ENCODE results near the gene DNAH3.
"Not testable (repeated sequence)": the region's sequence is repeated elsewhere in the genome, so short reads cannot be mapped to it uniquely, and the experiment has no call there.

The DNAH3 gene, protein sequence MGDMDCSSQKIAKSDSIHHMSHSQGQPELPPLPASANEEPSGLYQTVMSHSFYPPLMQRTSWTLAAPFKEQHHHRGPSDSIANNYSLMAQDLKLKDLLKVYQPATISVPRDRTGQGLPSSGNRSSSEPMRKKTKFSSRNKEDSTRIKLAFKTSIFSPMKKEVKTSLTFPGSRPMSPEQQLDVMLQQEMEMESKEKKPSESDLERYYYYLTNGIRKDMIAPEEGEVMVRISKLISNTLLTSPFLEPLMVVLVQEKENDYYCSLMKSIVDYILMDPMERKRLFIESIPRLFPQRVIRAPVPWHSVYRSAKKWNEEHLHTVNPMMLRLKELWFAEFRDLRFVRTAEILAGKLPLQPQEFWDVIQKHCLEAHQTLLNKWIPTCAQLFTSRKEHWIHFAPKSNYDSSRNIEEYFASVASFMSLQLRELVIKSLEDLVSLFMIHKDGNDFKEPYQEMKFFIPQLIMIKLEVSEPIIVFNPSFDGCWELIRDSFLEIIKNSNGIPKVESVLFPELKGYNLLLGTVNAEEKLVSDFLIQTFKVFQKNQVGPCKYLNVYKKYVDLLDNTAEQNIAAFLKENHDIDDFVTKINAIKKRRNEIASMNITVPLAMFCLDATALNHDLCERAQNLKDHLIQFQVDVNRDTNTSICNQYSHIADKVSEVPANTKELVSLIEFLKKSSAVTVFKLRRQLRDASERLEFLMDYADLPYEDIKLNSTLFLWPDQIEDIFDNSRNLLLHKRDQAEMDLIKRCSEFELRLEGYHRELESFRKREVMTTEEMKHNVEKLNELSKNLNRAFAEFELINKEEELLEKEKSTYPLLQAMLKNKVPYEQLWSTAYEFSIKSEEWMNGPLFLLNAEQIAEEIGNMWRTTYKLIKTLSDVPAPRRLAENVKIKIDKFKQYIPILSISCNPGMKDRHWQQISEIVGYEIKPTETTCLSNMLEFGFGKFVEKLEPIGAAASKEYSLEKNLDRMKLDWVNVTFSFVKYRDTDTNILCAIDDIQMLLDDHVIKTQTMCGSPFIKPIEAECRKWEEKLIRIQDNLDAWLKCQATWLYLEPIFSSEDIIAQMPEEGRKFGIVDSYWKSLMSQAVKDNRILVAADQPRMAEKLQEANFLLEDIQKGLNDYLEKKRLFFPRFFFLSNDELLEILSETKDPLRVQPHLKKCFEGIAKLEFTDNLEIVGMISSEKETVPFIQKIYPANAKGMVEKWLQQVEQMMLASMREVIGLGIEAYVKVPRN (N-terminal part only)

DNA sequence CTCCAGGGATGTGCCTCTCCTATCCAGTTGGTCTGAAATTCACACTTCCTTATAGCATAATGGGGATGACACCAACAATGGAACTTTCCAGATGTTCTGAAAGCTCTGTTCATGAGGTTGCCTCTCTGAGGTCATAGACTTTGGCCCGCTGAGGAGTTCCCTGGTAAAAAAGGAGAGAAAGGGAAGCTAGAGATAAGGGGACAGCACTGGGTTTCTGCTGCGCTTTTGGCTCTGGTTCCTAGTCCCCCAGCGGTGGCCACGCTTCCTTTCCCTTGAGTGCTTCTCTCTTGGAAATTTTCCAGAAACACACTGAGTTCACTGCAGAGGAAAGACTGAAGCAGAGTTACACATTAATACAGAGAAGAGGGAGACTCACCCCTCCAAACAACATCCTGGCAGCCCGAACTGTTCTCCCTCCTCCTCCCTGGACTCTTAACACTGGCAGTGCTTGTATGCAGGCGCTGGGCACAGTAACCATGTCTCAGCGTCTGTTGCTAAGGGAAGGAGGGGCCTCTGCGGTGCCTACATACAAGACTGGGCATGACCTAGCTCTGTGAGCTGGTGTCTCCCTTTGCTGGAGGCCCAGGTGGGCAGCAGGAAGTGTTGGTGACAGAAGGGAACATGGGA lies at the start of gene DNAH3:
DNAH3 (minus strand) TSS at position 472 of the 627 bp plus-strand sequence. CDS start 527 bp downstream, outside the sequence.
- no peak for DNase-seq

DNA sequence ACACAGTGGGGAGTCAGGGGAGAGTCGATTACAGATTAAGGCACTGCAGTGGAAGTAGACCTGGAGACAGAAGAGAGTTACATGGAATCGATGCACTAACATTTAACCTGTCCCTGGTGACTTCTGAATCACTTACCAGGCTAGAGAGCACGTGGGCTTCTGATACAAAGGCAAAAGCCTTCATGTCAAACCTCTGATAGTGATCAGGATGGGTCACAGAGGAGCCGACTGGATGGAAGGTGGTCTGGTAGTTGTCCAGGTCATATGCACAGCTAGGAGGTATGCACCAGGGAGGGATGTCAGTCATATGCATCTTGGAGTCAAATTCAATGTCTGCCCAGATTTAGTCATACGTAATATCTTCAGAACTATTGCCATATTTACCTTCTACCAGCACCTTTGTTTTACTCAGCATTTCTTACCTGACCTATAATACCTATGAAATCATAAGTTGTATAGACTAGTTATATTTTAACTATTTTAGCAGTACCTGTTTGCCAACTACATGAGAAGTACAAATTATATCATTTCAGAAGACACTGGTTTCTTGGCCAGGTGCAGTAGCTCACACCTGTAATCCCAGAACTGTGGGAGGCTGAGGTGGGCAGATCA lies 49.1 kb upstream of the DNAH3 start:
- no peak for DNase-seq

DNA sequence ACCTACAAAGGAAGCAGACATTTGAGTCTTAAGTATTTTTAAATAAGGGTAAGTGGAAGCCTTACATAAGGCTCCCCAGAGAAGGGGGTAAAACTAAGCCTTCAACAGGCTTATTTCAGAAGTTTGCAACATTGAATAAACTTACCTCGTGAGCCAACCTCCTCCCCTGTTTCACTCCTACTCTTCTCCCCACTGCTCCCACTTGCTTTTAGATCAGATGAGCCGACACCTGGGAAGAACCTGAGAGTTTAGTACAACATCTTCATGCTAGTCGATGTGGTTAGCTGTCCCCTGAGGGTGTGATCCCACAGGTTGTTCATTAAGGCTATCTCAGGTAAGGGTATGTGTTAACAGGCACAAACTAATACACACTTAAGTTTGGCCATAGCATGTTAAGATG lies 47.0 kb upstream of the DNAH3 start:
- no peak for DNase-seq

DNA sequence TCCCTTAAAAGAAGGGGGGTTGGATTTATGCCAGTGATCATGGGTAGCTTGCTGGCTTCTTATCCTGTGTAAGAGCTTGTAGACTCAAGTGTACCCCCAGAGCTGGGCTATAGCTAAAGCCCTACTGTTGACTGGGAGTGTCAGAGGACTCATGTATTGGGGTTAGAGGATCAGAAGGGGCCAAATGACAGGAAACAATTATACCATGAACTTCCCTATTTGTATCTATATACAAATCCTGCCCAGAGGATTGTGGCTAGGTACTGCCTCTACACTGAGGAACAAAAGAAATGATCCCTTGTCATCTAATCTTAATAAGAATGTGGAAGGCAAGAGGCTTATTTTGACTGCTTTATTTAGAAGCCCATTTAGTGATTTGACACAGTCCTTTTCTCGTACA lies 46.5 kb upstream of the DNAH3 start:
- DNase-seq = no peak

DNA sequence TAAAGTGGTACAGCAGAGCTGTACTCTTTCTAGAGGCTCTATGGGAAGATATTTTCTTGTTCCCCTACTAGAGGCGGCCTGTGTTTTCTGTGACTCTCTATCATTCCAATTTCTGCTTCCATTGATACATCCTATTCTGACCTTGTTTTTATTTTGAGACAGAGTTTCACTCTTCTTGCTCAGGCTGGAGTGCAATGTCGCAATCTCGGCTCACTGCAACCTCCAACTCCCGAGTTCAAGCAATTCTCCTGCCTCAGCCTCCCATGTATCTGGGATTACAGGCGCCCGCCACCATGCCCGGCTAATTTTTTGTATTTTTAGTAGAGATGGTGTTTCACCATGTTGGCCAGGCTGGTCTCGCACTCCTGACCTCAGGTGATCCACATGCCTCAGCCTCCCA lies 44.7 kb upstream of the DNAH3 start:
- not testable (repeated sequence) for DNase-seq

DNA sequence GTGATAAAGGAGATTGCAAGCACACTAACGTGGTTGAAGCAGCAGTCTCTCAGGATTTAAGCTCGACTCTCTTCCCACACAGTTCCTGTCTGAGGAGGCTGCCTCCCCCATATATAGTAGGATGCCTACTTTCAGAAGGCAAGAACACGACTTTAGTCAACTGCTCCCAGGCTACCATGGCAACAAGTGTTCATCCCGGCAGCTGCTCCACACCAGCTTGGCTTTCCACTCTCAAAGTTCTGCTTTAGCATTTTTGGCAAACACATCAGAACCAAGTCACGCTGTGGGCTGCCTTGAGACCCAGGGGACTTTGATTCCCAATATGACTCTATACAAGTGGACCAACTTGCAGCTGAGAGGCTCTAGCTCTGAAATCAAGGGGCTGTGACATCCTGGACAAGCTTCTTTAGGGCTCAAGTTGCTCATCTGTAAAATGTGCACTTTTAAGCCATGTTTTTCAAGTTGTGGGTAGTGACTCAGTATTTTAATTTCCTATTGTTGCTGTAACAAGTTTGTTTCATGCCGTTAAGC lies 44.2 kb upstream of the DNAH3 start:
- DNase-seq = no peak

DNA sequence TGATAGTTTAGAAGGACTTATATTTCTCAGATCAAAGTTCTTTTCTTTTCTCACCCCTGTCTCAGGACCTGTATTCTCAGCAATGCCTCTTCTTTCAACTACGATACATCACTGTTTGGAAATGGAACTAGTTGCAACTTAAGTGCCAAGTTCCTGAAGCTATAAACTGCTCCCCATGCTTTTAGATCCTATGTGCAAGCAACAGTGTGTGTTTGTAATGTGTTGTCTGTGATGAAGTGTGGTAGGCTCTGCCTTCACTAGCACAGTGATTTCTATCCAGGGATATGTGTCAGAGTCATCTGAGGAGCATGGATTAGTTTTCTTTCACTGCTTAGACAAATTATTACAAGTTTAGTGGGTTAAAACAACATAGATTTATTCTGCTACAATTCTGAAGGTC lies 42.3 kb upstream of the DNAH3 start:
- DNase-seq = no peak

DNA sequence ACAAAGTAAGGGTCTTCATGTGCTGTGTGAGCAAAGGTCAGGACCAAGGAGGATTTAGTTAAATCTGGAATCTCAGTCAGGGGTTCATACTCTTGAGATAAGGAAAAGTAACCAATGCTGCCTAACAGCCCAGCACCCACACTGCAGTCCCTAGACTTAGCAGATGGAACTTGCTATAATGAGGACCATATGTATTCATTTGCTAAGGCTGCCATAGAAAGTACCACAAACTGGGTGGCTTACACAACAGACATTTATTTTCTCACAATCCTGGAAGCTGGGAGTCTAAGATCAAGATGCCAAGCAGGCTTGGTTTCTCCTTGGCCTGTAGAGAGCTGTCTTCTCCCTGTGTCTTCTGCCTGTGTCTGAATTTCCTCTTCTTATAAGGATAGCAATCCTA lies 40.0 kb upstream of the DNAH3 start:
- no peak for DNase-seq

DNA sequence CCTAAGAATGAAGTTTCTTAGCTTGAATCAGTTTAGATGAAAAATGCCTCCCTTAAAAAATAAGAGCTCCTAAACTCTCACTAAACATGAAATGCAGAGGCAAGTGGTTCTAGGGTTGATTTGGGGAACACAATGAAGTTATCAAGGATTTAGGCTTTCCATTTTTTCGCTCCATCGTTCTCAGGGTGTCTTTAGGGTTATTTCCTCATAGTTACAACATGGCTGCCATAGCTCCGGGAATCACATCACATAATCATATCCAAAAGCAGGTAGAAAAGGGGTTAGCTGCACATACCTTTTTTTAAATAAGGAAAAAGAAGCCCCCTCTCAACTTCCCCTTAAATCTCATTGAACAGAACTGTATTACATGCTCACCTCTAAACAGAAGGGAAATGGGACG lies 39.4 kb upstream of the DNAH3 start:
- DNase-seq = no peak

DNA sequence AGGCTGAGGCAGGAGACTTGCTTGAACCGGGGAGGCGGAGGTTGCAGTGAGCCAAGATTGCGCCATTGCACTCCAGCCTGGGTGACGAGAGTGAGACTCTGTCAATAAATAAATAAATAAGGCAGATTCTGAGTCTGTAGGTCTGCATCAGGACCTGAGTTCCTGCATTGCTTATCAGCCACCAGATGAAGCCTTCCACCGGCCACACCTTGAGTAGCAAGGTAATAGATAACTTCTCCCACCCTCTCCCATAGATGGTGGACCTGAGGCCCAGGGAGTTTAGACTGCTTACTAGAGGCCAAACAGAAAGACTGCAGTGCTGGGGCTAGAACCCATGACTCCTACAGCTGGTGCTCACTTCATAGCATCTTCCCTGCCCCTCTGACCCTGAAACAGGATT lies 38.7 kb upstream of the DNAH3 start:
- DNase-seq = no peak

DNA sequence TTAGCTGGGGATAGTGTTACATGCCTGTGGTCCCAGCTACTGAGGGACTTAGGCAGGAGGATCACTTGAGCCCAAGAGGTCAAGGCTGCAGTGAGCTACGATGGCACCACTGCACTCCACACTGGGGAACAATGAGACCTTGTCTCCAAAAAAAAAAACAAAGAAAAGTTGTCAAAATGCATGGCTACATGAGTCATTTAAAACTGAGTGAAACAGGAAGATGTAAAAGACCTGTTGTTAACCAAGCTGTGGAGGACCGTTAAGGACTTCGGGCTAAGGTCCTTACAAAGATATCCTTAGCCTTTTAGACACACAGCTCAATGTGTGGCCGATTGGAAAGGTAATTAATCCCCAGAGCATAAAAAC lies 35.7 kb upstream of the DNAH3 start:
- DNase-seq = no peak

DNA sequence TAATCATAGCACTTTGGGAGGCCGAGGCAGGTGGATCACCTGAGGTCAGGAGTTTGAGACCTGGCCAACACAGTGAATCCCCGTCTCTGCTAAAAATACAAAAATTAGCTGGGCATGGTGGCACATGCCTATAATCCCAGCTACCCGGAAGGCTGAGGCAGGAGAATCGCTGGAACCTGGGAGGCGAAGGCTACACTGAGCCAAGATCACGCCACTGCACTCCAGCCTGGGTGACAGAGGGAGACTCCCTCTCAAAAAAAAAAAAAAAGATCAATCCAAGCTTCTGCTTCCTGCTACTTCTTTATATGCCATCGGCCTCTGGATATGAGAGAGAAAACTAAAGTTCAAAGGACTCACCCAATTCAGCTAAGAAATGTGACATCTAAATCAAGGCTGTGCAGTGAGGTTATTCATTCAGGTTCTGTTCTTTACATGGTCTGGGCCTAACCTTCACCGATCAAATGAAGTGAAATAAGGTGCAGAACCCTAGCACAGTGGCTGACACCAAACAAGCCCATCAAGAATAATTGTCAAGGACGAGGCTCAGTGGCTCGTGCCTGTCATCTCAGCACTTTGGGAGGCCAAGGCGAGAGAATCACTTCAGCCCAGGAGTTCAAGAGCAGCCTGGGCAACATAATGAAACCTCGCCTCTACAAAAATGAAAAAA lies 35.1 kb upstream of the DNAH3 start:
- no peak for DNase-seq

DNA sequence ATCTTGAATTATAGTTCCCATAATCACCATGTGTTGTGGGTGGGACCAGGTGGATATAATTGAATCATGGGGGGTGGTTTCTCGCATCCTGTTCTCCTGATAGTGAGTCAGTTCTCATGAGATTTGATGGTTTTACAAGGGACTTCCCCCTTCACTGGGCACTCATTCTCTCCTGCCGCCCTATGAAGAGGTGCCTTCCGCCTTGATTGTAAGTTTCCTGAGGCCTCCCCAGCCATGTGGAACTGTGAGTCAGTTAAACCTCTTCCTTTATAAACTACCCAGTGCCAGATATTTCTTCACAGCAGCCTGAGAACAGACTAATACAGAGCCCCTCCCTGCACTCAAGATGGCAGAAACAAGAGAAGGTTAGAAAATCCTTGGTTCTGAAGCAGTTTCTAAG lies 34.2 kb upstream of the DNAH3 start:
- DNase-seq = no peak

DNA sequence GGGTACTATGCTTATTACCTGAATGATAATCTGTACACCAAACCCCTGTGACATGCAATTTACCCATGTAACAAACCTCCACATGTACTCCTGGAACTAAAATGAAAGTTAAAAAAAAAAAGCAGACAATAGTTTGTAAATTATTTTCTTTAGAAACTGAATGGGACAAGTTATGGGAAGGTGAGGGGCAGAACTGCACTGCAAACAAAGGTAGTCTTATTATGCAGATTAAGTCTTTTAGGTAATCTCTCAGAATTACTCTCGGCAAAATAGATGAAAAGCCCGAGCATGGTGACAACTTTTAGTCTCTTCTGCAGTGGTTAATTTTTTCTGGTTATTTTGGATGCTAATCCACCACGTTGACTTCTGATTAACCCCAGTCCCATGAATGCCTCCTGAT lies 33.3 kb upstream of the DNAH3 start:
- DNase-seq = no peak

DNA sequence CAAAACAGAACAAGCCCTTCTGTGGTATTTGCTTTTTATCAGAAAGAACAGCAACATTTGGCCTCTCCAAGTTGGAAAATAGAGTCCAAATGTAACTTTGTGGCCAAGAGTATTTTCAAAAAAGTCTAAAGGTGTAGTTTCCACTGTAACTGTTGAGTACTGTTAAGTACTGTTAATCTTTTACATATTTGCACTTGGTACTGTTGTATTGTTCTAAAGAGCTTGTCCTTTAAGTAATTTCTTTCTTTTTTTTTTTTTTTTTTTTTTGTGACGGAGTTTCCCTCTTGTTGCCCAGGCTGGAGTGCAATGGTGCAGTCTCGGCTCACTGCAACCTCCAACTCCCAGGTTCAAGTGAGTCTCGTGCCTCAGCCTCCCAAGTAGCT lies 29.3 kb upstream of the DNAH3 start:
- no peak for DNase-seq

DNA sequence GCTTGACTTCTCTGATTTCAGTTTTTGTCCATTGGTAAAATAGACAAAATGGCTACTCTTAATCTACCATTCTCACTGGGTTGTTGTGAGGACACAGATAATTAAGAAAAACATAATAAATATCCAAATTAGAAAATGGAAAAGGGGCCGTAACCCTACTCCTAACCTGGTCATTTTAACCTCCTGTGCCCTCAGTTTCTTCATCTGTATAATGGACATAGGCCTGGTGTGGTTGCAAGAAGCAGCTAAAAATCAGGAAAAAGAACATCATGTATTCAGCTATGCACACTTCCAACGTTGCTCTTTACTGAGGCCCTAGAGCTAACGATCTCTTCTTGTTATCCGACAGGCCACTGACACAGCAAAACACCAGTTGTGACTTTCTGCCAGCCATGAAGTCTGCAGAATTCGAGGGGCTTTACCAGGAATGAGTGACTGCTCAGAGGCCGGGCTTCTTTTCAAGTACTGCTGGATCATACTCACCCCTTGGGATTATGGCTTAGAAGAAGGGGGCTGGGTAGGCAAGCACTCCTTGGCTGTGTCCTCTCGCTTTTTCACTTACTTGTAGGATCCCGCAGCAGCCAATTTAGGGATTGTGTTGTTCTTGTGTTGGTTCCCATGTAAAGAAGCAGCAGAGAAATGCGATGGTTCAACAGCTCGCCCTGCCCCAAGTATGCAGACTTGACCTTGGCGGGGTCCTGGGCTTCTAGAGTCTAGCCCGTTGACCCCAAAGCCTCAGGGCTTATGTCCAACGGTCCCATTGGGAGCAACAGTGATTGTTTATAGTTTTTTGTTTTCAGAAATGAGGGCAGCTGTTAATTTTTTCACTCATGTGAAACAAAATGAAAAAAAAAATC lies 28.7 kb upstream of the DNAH3 start:
- DNase-seq = no peak

DNA sequence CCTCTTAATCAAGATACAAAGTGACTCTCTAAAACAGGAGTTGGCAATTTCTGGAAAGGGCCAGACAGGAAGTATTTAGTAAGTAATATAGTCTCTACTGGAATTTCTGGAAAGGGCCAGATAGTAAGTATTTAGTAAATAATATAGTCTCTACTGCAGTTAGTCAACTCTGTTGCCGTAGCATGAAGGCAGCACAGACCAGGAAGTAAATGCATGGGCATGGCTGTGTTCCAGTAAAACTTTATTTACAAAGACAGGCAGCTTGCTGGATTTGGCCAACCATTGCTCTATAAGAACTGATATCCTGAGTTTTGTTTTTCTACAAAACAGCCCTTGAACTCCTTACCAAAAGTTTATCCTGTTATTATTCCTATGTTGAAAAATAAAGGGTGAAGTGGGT lies 24.8 kb upstream of the DNAH3 start:
- DNase-seq = no peak

DNA sequence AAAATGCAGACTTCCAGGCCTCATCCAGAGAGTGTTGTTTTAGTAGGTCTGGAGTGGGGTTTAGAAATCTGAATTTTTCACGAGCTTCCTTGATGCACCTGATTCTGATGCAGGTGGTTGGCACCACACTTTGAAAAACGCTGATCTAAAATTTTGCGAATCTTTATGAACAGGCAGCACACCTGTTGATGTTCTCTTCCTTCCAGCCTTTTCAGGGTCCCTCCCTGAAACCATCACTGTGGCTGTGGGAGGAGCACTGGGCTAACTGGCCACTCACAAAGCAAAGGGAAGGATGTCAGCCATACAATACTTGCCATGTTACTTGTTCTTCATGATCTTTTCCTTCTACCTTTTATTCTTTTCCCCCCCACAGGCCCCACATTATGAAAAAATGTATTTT lies 22.0 kb upstream of the DNAH3 start:
- DNase-seq = no peak

DNA sequence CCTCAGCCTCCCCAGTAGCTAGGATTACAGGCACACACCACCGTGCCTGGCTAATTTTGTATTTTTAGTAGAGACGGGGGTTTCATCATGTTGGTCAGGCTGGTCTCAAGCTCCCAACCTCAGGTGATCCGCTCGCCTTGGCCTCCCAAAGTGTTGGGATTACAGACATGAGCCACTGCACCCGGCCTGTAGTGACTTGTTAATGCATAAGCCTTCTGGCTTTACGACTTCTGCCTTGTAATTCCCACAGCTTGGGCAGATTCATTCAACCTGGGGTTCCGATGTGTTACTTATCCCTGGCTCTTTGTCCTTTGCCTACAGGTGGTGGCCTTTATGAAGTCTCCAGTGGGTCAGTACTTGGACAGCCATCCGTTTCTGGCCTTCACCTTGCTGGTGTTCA lies 19.5 kb upstream of the DNAH3 start:
- DNase-seq = not testable (repeated sequence)

DNA sequence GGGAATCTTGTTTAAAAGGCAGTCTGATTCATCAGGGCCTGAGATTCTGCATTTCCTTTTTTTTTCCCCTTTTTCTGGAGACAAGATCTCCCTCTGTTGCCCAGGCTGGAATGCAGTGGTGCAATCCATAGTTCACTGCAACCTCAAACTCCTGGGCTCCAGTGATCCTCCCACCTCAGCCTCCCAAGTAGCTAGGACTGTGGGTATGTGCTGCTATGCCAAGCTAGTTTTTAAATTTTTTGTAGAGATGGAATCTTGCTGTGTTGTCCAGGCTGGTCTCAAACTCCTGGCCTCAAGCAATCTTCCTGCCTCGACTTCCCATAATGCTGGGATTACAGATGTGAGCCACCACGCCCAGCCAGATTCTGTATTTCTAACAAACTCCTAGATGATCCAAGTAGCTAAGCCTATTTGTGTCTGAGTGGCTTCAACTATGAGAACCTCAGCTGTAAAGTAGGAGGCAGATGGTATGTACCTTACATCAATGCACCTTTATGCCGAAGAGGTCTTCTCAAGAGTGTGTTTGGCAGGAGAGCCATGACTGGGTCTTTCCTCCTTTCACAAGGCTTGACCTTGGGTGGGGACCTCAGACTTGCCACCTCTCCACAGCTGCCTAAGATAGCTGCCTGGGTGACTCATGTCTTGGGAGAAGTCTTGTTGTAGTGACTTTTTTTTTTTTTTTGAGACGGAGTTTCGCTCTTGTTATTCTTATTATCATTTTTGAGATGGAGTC lies 18.8 kb upstream of the DNAH3 start:
- DNase-seq = no peak
